Urinary bladder (tissue), 4 donors: ENCODE data around the gene CRYGD. TPM values are rescaled to one million over a fixed set of nuclear protein-coding genes. Genes with fewer than 3 reads are reported as not detected.
"Not testable (repeated sequence)": the region's sequence is repeated elsewhere in the genome, so short reads cannot be mapped to it uniquely, and the experiment has no call there.

ENCODE experiments used
- DNase-seq: peaks from one replicate; pipeline ENCODE4 v3.0.0-alpha.2; 2015; ENCODE audit errors: extremely low spot score
- H3K27ac ChIP-seq: one replicate; pipeline ENCODE4 v1.5.1; 2013; ENCODE audit warnings: low read depth, mild to moderate bottlenecking, moderate library complexity
- H3K36me3 ChIP-seq: one replicate; pipeline ENCODE4 v1.6.1; 2013; ENCODE audit warnings: mild to moderate bottlenecking, moderate library complexity; ENCODE audit not compliant: insufficient read depth
- H3K4me1 ChIP-seq: one replicate; pipeline ENCODE4 v1.6.1; 2013; ENCODE audit warnings: mild to moderate bottlenecking, moderate library complexity; ENCODE audit not compliant: insufficient read depth
- H3K4me3 ChIP-seq: one replicate; pipeline ENCODE4 v1.5.1; 2013; ENCODE audit warnings: low read depth, low read length
- WGBS: extraction: QIAGEN DNeasy Blood & Tissue Kit; methylation state at CpG from one replicate; pipeline ENCODE4 v1.1.7; 2013; 5-methylcytosine and 5-hydroxymethylcytosine counted together
- polyA plus RNA-seq: library from polyadenylated mRNA; stranded (reverse); fragments of 200-250 nt; gene quantifications from one replicate; pipeline ENCODE4 v1.2.3, GENCODE V29; 2013
- total RNA-seq: library from RNA; depleted of rRNA; stranded (reverse); fragments of >200 nt; gene quantifications from one replicate; pipeline ENCODE4 v1.2.3, GENCODE V29; 2014
- donor health status: healthy with polysubstance abuse.
- donor health status: healthy.

CRYGD gene
- total and polyA plus RNA-seq, 2 donors = 0.95 TPM; not detected in 1

DNA sequence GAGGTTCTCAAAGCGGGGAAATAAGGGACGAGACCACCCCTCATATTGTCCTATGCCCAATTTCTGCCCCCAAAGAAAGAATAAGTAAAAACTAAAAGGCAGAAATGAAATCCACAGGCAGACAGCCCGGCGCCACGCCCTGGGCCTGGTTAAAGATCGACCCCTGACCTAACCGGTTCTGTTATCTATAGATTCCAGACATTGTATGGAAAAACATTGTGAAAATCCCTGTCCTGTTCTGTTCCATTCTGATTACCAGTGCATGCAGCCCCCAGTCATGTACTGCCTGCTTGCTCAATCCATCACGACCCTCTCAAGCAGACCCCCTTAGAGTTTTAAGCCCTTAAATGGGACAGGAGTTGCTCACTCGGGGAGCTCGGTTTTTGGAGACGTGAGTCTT is 6.9 kb downstream of the CRYGD start:
- 93% methylated on average over 11 of the region's 11 CpGs for WGBS
- not testable (repeated sequence) for H3K36me3 ChIP-seq, DNase-seq, H3K4me1 ChIP-seq, H3K4me3 ChIP-seq, H3K27ac ChIP-seq

- WGBS = 63% methylated on average over 7 of the region's 7 CpGs
Observed at GRCh38 chr2:208112969-208113368, 11.4 kb downstream of the CRYGD start.

GRCh38 chr2:208112273-208112745 is 12.0 kb downstream of the CRYGD start:
- H3K36me3 ChIP-seq, H3K27ac ChIP-seq, H3K4me1 ChIP-seq, DNase-seq: not testable (repeated sequence)
- WGBS = 53% methylated on average over 36 of the region's 36 CpGs
- H3K4me3 ChIP-seq = peak overlapping the region; percentile 14

More at GRCh38 chr2:208112969-208113368, 11.4 kb downstream of the CRYGD start:
- H3K27ac ChIP-seq = no peak overlapping the region
- no peaks in the 10 kb centered on the region for H3K36me3 ChIP-seq
- DNase-seq = no peak
- H3K4me1 ChIP-seq = no peaks in the 10 kb centered on the region
- H3K4me3 ChIP-seq = no peak overlapping the region

- no peak overlapping the region for H3K27ac ChIP-seq
- WGBS = 83% methylated on average over 3 of the region's 3 CpGs
- H3K4me3 ChIP-seq = no peak overlapping the region
- no peaks in the 10 kb centered on the region for H3K36me3 ChIP-seq
- no peak for DNase-seq
- H3K4me1 ChIP-seq = no peaks in the 10 kb centered on the region
Observed at GRCh38 chr2:208103616-208104015, 20.7 kb downstream of the CRYGD start.

DNA sequence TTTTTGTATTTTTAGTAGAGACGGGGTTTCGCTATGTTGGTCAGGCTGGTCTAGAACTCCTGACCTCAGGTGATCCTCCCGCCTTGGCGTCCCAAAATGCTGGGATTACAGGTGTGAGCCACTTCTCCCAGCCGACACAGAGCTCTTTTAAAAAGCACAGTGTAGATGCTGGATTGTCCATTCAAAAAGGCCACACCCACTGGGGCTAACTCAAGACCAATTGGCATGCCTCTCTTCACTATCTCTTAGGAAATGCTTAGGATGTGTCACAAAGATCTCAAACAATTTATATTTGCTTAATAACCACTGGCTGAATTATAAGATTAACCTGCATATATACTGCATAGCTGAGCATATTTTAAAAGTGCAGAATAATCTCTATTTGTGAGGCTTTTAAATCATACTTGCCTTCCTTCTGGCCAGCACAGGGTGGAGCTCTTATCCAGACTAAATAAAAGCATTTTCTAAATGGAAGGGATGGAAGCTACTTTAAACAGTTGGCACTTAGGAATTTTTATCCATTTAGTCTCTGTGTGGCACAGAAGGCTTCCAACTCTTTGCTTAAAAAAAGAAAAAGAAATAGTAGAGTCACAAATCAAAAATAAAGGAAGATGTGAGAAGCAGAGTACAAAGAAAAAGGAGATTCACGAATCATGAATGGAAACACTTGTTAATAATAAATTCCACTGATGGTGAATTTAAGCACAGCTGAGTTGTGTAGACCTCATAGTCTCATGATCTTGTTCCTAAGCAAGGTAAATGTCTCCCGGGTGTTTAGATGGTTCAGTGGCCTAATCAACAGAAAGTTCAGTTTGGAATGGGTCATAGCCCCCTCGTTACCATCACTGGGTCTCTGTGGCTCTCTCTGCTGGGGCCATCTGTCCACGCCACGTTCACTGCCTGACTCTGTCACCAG is 22.4 kb downstream of the CRYGD start:
- no peak for DNase-seq
- Histone ChIP-seq H3K36me3 (no peaks in the 10 kb centered on the region), H3K4me3 (no peak overlapping the region), H3K27ac (no peak overlapping the region), H3K4me1 (no peaks in the 10 kb centered on the region)
- 47% methylated on average over 10 of the region's 10 CpGs for WGBS

- DNase-seq = no peak
- Histone ChIP-seq H3K36me3 (no peaks in the 10 kb centered on the region), H3K27ac (no peak overlapping the region), H3K4me3 (no peak overlapping the region), H3K4me1 (no peaks in the 10 kb centered on the region)
- WGBS = 84% methylated on average over 13 of the region's 13 CpGs
Observed at GRCh38 chr2:208099682-208100470, 24.4 kb downstream of the CRYGD start.

DNA sequence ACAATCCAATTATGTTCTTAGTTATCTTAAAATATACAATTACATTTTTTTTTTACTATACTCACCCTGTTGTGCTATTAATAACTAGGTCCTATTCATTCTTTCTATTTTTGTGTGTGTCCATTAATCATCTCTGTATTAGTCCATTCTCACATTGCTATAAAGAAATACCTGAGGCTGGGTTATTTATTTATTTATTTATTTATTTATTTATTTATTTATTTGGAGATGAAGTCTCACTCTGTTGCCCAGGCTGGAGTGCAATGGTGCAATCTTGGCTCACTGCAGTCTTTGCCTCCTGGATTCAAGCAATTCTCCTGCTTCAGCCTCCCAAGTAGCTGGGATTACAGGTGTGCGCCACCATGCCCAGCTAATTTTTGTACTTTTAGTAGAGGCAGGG is 25.6 kb downstream of the CRYGD start:
- DNase-seq, H3K27ac ChIP-seq, H3K4me1 ChIP-seq, H3K4me3 ChIP-seq, H3K36me3 ChIP-seq: not testable (repeated sequence)
- WGBS = 97% methylated on average over 1 of the region's 1 CpG

DNA sequence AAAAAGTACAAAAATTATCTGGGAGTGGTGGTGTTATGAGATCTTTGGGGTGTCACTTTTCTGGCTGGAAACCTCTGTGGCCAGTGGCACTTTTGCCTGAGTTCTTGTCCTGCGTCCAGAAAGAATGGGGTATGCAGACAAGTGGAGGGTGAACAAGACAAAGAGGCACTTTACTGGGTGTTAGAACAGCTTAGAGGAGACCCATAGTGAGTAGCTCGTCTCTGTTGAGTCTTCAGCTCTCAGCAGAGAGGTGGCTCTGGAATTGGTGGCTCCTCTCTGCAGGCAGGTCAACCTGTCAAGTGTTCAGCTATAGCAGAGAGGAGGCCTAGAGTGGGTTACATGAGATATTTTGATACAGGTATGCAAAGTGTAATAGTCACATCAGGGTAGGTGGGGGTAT is 26.1 kb downstream of the CRYGD start:
- no peak for DNase-seq
- H3K4me1 ChIP-seq = no peaks in the 10 kb centered on the region
- no peaks in the 10 kb centered on the region for H3K36me3 ChIP-seq
- H3K4me3 ChIP-seq = no peak overlapping the region
- WGBS = 74% methylated on average over 2 of the region's 2 CpGs
- no peak overlapping the region for H3K27ac ChIP-seq

DNA sequence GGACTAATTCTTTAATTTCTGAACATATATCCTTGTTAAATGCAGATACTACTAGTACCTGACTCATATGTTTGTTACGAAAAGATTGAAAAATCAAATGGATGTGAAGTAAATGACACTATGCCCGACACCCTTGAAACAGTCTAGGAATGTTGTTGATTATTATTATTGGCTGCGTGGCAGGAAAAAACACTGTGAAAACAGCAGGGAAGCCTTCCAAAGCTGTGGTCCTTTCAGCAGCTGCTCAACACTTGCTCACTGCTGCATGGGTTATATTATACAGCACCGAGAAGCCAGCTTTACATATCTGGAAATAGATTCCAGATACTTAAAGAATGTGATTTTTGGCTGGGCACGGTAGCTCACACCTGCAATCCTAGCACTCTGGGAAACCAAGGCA is 26.5 kb downstream of the CRYGD start:
- H3K4me3 ChIP-seq = no peak overlapping the region
- DNase-seq = no peak
- H3K36me3 ChIP-seq = no peaks in the 10 kb centered on the region
- H3K27ac ChIP-seq = no peak overlapping the region
- no peaks in the 10 kb centered on the region for H3K4me1 ChIP-seq
- 48% methylated on average over 5 of the region's 5 CpGs for WGBS

DNA sequence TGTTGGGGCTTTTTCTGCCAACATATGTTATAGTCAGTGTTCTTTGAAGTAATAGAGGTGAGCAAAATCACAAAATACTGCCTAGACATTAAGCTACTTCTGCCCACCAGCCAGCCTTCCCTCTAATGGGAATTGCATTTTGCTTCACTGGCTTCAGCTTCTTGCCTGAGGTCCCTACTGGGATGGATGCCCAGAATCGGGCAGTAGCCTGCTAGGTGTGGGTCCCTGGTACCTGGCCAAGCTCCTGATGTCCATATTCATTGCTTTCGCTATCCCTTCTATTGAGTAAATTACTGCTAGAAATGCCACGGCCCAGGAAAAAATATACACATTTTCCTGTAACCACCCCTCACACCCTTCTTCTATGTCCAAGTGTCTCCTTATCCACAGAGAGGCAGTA is 27.0 kb downstream of the CRYGD start:
- Histone ChIP-seq H3K27ac (no peak overlapping the region), H3K4me1 (no peaks in the 10 kb centered on the region), H3K36me3 (no peaks in the 10 kb centered on the region), H3K4me3 (no peak overlapping the region)
- 77% methylated on average over 3 of the region's 3 CpGs for WGBS
- no peak for DNase-seq

DNA sequence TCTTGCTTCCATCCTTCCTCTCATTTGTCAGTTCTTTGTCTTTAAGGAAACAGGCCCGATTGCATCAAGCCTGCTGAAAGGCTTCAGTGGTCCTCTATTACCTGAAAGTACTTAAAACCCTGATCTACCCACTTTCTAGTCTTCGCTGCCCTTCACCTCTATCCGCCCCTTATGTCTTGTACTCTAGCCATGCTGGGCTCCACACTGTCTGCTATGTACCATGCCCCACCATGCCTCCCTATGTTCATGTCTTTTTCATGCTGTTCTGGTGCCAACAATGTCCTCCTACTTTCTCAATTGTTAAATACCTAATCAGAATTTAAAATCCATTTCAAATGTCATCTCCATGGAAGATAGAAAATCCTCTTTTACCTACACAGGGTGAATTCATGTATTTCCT is 28.2 kb downstream of the CRYGD start:
- Histone ChIP-seq H3K4me1 (no peaks in the 10 kb centered on the region), H3K4me3 (no peak overlapping the region), H3K27ac (no peak overlapping the region), H3K36me3 (no peaks in the 10 kb centered on the region)
- DNase-seq = no peak
- 74% methylated on average over 3 of the region's 3 CpGs for WGBS

DNA sequence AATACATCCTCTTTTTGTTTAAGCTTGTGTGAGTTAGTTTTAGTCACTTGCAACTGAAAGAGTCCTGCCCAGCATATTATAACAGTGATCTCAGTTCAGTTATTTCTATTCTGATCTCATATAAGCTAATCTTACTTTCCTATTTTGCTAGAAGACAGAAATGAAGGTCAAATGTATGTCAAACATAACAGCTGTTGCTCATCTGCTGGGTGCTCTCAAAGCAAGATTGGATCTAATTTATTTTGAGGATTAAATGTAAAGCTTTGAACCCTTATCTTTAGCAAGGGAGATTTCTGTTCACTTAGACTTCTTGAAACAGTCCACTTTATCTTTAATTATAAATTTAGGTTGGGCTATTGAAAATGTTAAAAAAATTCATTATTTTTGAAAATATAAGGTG is 31.2 kb downstream of the CRYGD start:
- Histone ChIP-seq H3K27ac (no peak overlapping the region), H3K4me1 (no peaks in the 10 kb centered on the region), H3K4me3 (no peak overlapping the region), H3K36me3 (no peaks in the 10 kb centered on the region)
- no peak for DNase-seq

GRCh38 chr2:208092093-208092832 is 32.1 kb downstream of the CRYGD start:
- no peaks in the 10 kb centered on the region for H3K36me3 ChIP-seq
- 98% methylated on average over 1 of the region's 1 CpG for WGBS
- DNase-seq = no peak

More at GRCh38 chr2:208092093-208092832, 32.1 kb downstream of the CRYGD start:
- Histone ChIP-seq H3K4me1 (no peaks in the 10 kb centered on the region), H3K4me3 (no peak overlapping the region), H3K27ac (no peak overlapping the region)
